Panc1 (cell line): Measurements from ENCODE around the gene NCKAP5L.

Source experiments
- CTCF ChIP-seq: fragments of 450-650 bp; IDR thresholded peaks from 2 replicates; pipeline ENCODE4 v1.5.1; 2017; ENCODE audit warnings: mild to moderate bottlenecking
- POLR2AphosphoS5 ChIP-seq: IDR thresholded peaks from 2 replicates; pipeline ENCODE4 v1.6.1; 2012; ENCODE audit warnings: mild to moderate bottlenecking, low read depth, low read length, moderate library complexity
- REST ChIP-seq, 2 experiments: IDR thresholded peaks; 2 replicates each; pipeline ENCODE4 v1.6.1; 2011 to 2012; ENCODE audit warnings: low read depth in 2 of 2, control low read depth in 1 of 2, low read length in 1 of 2, mild to moderate bottlenecking in 1 of 2, moderate library complexity in 1 of 2; ENCODE audit not compliant: insufficient read depth in 1 of 2
- SIN3A ChIP-seq: IDR thresholded peaks from 2 replicates; pipeline ENCODE4 v1.6.1; 2012; ENCODE audit warnings: low read depth, mild to moderate bottlenecking, low read length, moderate library complexity, borderline replicate concordance; ENCODE audit not compliant: insufficient read depth
- TCF7L2 ChIP-seq: IDR thresholded peaks from 2 replicates; pipeline ENCODE4 v1.6.1; 2011; ENCODE audit warnings: mild to moderate bottlenecking, low read depth, low read length, inconsistent platforms

- TF ChIP-seq POLR2AphosphoS5 (no peak), CTCF (no peak), SIN3A (no peak), TCF7L2 (no peak), REST (IDR thresholded peaks at IDR 0.05; ENCODE audit: insufficient read depth in 1 of 2, low read depth in 2 of 2, low read length in 1 of 2) (no peak)
These were observed 18.9 kb upstream of the NCKAP5L start for GRCh38 chr12:49847161-49847560.
